Measurements from ENCODE around the gene SH3RF2.

SH3RF2 gene

GRCh38 chr5:145978171-145978570, 41.8 kb downstream of the SH3RF2 start:
- ChIA-PET CTCF (interaction anchor here (1.8 kb wide), 1 partner anchor 24 kb away, joined by 4 read pairs; no protein-coding TSS in a partner anchor), POLR2A (no interaction called here)
- no peak for DNase-seq (ENCODE audit: extremely low spot score)
- TF ChIP-seq, protein P1, sequence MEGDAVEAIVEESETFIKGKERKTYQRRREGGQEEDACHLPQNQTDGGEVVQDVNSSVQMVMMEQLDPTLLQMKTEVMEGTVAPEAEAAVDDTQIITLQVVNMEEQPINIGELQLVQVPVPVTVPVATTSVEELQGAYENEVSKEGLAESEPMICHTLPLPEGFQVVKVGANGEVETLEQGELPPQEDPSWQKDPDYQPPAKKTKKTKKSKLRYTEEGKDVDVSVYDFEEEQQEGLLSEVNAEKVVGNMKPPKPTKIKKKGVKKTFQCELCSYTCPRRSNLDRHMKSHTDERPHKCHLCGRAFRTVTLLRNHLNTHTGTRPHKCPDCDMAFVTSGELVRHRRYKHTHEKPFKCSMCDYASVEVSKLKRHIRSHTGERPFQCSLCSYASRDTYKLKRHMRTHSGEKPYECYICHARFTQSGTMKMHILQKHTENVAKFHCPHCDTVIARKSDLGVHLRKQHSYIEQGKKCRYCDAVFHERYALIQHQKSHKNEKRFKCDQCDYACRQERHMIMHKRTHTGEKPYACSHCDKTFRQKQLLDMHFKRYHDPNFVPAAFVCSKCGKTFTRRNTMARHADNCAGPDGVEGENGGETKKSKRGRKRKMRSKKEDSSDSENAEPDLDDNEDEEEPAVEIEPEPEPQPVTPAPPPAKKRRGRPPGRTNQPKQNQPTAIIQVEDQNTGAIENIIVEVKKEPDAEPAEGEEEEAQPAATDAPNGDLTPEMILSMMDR (IDR thresholded peaks at IDR 0.05; ENCODE audit: control extremely low read depth, extremely low read depth, low read depth, missing control alignments) = no peak

- POLR2A ChIA-PET = no interaction called here
- TF ChIP-seq, protein P1 (IDR thresholded peaks at IDR 0.05; ENCODE audit: control extremely low read depth, extremely low read depth, low read depth, missing control alignments) = no peak
- DNase-seq (ENCODE audit: extremely low spot score) = no peak
- CTCF ChIA-PET = interaction anchor here (1.8 kb wide), 1 partner anchor 25 kb away, joined by 4 read pairs; no protein-coding TSS in a partner anchor
Measured at GRCh38 chr5:145978708-145979107, 42.3 kb downstream of the SH3RF2 start.

DNA sequence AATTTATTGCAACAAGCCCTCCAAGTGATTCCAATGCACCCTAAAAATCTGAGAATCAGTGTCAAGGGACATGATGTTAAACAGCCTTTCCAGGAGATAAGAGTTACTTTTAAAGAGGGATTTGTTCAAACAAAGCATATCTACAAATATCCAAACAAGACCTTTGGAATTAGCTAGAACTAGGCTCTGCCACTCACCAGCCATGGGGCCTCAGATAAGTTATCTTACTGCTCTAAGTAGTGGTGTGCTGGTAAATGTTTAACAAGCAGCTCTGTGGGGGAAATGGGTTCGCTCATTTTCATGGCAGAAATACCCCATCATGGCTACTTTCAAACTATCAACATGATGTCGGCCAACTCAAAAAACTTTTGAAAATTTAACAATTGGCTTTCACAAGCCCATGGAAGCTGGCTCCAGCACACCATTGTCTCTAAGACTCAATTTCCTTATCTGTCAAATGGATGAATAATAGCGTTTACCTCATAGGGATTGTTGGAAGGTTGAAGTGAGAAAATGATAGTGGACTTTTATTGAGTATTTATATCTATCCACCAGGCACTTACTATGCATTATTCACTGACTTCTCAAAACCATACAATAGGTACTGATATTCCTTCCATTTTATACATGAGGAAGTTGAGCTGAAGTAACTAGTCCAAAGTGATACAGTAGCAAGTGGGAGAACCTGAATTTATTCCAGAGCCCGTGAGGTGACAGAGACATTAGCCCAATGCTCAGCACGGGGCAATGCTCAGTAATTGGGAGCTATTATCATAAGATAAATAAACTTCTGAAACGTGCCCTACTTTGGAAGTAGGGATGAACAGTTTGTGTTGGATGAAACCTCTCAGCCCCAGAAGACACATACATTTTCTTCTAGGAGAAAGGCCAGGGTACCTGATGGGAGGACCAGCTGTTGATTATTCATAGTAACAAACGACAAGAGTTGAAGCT, 43.2 kb downstream of the SH3RF2 start:
- POLR2A ChIA-PET = no interaction called here
- TF ChIP-seq, protein P1 (IDR thresholded peaks at IDR 0.05; ENCODE audit: control extremely low read depth, extremely low read depth, low read depth, missing control alignments) = no peak

GRCh38 chr5:145980259-145980658, 43.9 kb downstream of the SH3RF2 start:
- TF ChIP-seq, protein P1 (IDR thresholded peaks at IDR 0.05; ENCODE audit: control extremely low read depth, extremely low read depth, low read depth, missing control alignments) = no peak
- ChIA-PET POLR2A (no interaction called here), CTCF (interaction anchor here (1.2 to 1.4 kb wide), 2 partner anchors 28 to 37 kb away, joined by 3 read pairs; no protein-coding TSS in a partner anchor)
- no peak for DNase-seq (ENCODE audit: extremely low spot score)

More for the DNA sequence above, 43.2 kb downstream of the SH3RF2 start:
- DNase-seq (ENCODE audit: extremely low spot score) = no peak
- CTCF ChIA-PET = interaction anchor here (1.2 to 1.4 kb wide), 2 partner anchors 27 to 37 kb away, joined by 3 read pairs; no protein-coding TSS in a partner anchor

GRCh38 chr5:145980718-145981117, 44.3 kb downstream of the SH3RF2 start:
- TF ChIP-seq, protein P1 (IDR thresholded peaks at IDR 0.05; ENCODE audit: control extremely low read depth, extremely low read depth, low read depth, missing control alignments) = no peak
- CTCF ChIA-PET = interaction anchor here (1.2 to 1.6 kb wide), 3 partner anchors 10 to 38 kb away, joined by 3 read pairs; no protein-coding TSS in a partner anchor
- DNase-seq (ENCODE audit: extremely low spot score) = no peak
- POLR2A ChIA-PET = no interaction called here

DNA sequence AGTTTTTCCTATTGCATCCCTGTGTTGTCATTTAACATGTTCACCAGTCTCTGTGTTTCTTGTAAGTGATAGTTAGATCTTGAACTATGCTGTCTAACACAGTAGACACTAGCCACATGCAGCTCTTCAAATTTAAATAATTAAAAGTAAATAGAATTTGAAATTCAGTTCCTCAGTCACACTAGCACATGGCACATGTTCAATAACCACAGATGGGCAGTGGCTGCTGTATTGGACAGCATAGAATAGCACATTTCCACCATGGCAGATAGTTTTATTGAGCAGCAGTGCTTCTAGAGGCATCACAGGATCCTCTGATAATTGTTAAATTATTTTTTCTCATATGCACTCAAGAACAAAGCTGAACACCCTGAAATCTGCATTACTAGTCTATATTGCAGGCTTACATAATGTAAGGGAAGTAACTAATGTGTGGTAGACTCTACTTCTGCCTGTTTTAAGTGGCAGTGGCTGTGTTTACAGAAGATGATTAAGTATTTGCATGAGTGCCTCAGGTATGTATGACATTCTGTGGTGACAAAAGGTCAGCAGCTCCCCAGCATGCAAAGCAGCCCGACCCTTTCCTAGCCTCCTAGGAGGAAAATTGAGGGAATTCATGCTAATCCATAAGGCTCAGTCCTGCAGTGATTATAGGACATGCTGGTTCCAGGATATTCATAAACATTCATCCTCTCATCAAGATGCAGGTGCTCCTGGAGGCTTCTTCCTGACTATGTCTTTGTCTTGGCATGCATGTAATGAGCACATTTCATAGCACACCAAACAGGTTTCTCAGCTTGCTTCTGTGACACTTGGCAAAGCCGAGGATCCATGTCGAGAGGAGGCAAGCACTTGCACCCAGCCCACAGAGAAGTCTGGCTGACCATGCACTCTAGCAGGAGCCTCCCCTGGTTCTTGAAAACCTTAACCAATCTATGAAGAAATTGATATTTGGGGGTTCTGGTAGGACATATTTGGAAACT, 45.5 kb downstream of the SH3RF2 start:
- ChIA-PET CTCF (interaction anchor here (1.6 kb wide), 1 partner anchor 9 kb away, joined by 3 read pairs; no protein-coding TSS in a partner anchor), POLR2A (no interaction called here)
- TF ChIP-seq, protein P1 (IDR thresholded peaks at IDR 0.05; ENCODE audit: control extremely low read depth, extremely low read depth, low read depth, missing control alignments) = no peak
- DNase-seq (ENCODE audit: extremely low spot score) = no peak

Measured in GM10248 (cell line).